Measurements from ENCODE around the gene MBOAT2.

The MBOAT2 gene

DNA sequence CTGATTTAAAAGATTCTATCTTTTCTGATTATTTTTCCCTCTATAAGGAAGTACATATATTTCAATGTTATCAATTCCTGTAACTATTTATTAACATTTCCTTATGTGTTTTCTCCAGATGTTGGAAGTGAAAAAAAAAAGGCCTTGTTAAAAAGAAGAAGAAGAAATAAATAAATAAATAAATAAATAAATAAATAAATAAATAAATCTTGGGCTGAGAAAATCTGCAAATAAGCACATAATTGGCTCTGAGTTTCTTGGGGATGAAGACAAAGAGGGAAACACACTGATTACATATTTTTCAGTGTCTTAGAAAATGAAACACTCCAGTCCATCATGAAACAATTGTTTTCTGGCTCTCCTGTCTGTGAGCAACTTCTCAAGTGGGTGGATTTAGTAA is 21.1 kb upstream of the MBOAT2 start:
- no peak for DNase-seq
- Histone ChIP-seq H2AK5ac (ENCODE audit: low read length) (no peak overlapping the region), H3K4ac (ENCODE audit: low read depth, low read length) (no peak overlapping the region), H3K36me3 (ENCODE audit: control insufficient read depth in 1 of 2, insufficient read depth in 2 of 2, low read length in 2 of 2) (no peaks in the 10 kb centered on the region), H3K79me2 (ENCODE audit: control insufficient read depth, insufficient read depth, low read length, poor library complexity) (no peaks in the 10 kb centered on the region), H4K91ac (ENCODE audit: low read depth, low read length) (no peak overlapping the region), H3K18ac (ENCODE audit: low read length) (no peak overlapping the region), H3K27ac (ENCODE audit: low read depth, low read length) (no peak overlapping the region), H2AFZ (ENCODE audit: insufficient read depth, low read length, poor library complexity) (no peak overlapping the region), H2BK5ac (ENCODE audit: low read depth, low read length, poor library complexity) (no peak overlapping the region), H3K4me1 (ENCODE audit: control insufficient read depth in 1 of 2, insufficient read depth in 2 of 2, low read length in 2 of 2) (peaks cover 0 to 2% of the 10 kb centered on the region in 2 experiments), H3K23ac (ENCODE audit: low read length) (no peak overlapping the region), H2BK120ac (ENCODE audit: insufficient read depth, low read length, poor library complexity) (no peak overlapping the region), H3K27me3 (ENCODE audit: insufficient read depth, low read length) (no peaks in the 10 kb centered on the region), H3K79me1 (ENCODE audit: low read length) (no peaks in the 10 kb centered on the region), H4K12ac (ENCODE audit: low read depth, low read length) (no peak overlapping the region), H3K9ac (ENCODE audit: low read length) (no peak overlapping the region), H3K14ac (ENCODE audit: low read length) (no peak overlapping the region), H4K8ac (ENCODE audit: low read depth, low read length) (no peak overlapping the region), H3K4me2 (ENCODE audit: low read length) (no peak overlapping the region), H3K4me3 (ENCODE audit: low read depth, low read length) (no peak overlapping the region), H3K9me3 (ENCODE audit: insufficient read depth, low read depth, low read length) (no peaks in the 10 kb centered on the region), H2BK12ac (ENCODE audit: low read length) (no peak overlapping the region)

DNA sequence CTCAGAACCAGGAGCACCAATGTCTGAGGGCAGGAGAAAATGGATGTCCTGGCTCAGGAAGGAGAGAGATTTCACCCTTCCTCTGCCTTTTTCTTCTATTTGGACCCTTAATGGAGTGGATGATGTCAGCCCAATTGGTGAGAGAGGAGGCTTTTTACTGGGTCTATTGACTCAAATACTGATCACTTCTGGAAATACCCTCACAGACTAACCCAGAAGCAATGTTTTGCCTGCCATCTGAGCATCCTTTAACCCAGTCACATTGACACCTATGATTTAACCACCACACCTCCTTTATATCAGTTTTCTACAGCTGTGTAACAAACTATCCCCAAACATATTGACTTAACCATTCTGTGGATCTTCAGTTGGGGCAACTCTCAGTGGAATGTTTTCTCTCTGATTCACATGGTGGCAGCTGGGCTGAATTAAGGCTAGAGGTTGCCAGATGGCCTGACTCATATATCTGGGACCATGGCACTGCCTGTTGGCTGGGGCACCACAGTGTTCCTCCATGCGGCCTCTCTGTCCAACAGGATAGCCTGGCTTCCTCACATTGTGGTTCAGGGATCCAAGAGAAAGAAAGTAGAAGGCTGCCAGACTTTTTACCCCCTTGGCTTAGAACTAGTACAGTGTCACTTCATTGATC is 18.2 kb upstream of the MBOAT2 start:
- Histone ChIP-seq H4K12ac (ENCODE audit: low read depth, low read length) (no peak overlapping the region), H3K27me3 (ENCODE audit: insufficient read depth, low read length) (no peaks in the 10 kb centered on the region), H3K4me2 (ENCODE audit: low read length) (no peak overlapping the region), H3K79me2 (ENCODE audit: control insufficient read depth, insufficient read depth, low read length, poor library complexity) (no peaks in the 10 kb centered on the region), H2BK120ac (ENCODE audit: insufficient read depth, low read length, poor library complexity) (no peak overlapping the region), H3K14ac (ENCODE audit: low read length) (no peak overlapping the region), H3K4ac (ENCODE audit: low read depth, low read length) (no peak overlapping the region), H4K8ac (ENCODE audit: low read depth, low read length) (no peak overlapping the region), H3K27ac (ENCODE audit: low read depth, low read length) (no peak overlapping the region), H2AK5ac (ENCODE audit: low read length) (no peak overlapping the region), H3K4me3 (ENCODE audit: low read depth, low read length) (no peak overlapping the region), H3K18ac (ENCODE audit: low read length) (no peak overlapping the region), H4K91ac (ENCODE audit: low read depth, low read length) (no peak overlapping the region), H3K9me3 (ENCODE audit: insufficient read depth, low read depth, low read length) (no peaks in the 10 kb centered on the region), H3K9ac (ENCODE audit: low read length) (no peak overlapping the region), H2BK12ac (ENCODE audit: low read length) (no peak overlapping the region), H3K4me1 (ENCODE audit: control insufficient read depth in 1 of 2, insufficient read depth in 2 of 2, low read length in 2 of 2) (peaks cover 0 to 2% of the 10 kb centered on the region in 2 experiments), H3K79me1 (ENCODE audit: low read length) (no peaks in the 10 kb centered on the region), H2AFZ (ENCODE audit: insufficient read depth, low read length, poor library complexity) (no peak overlapping the region), H2BK5ac (ENCODE audit: low read depth, low read length, poor library complexity) (no peak overlapping the region), H3K36me3 (ENCODE audit: control insufficient read depth in 1 of 2, insufficient read depth in 2 of 2, low read length in 2 of 2) (no peaks in the 10 kb centered on the region), H3K23ac (ENCODE audit: low read length) (no peak overlapping the region)
- no CpG with 5 or more reads among the region's 1 CpG for WGBS (ENCODE audit: extremely low coverage, insufficient coverage, insufficient read length)
- DNase-seq = peak in 1 of 2 donors; percentile 35

DNA sequence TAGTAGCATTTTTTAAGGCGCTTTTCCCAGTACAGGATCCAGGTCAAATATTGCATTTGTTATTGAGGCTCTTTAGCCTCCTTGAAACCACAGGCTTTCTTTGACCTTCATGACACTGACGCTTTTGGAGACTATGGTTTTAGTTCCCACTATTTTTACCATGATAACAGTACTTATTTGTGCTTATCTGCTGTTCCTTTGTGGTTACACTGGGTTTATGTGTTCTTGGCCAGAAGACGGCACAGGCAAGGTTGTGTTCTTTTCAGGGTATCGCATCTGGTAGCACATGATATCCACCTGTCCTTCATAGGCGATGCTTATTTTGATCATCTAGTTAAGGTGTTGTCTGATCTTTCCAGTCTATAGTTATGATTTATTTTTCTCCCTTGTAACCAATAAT is 16.8 kb upstream of the MBOAT2 start:
- Histone ChIP-seq H3K36me3 (ENCODE audit: control insufficient read depth in 1 of 2, insufficient read depth in 2 of 2, low read length in 2 of 2) (no peaks in the 10 kb centered on the region), H4K12ac (ENCODE audit: low read depth, low read length) (no peak overlapping the region), H3K9me3 (ENCODE audit: insufficient read depth, low read depth, low read length) (no peaks in the 10 kb centered on the region), H2AFZ (ENCODE audit: insufficient read depth, low read length, poor library complexity) (no peak overlapping the region), H2BK5ac (ENCODE audit: low read depth, low read length, poor library complexity) (no peak overlapping the region), H3K18ac (ENCODE audit: low read length) (no peak overlapping the region), H2AK5ac (ENCODE audit: low read length) (no peak overlapping the region), H3K4me1 (ENCODE audit: control insufficient read depth in 1 of 2, insufficient read depth in 2 of 2, low read length in 2 of 2) (no peaks in the 10 kb centered on the region), H3K4me2 (ENCODE audit: low read length) (no peak overlapping the region), H3K4ac (ENCODE audit: low read depth, low read length) (no peak overlapping the region), H4K91ac (ENCODE audit: low read depth, low read length) (no peak overlapping the region), H3K27me3 (ENCODE audit: insufficient read depth, low read length) (no peaks in the 10 kb centered on the region), H3K79me1 (ENCODE audit: low read length) (no peaks in the 10 kb centered on the region), H2BK120ac (ENCODE audit: insufficient read depth, low read length, poor library complexity) (no peak overlapping the region), H3K4me3 (ENCODE audit: low read depth, low read length) (no peak overlapping the region), H3K14ac (ENCODE audit: low read length) (no peak overlapping the region), H4K8ac (ENCODE audit: low read depth, low read length) (no peak overlapping the region), H3K9ac (ENCODE audit: low read length) (no peak overlapping the region), H3K27ac (ENCODE audit: low read depth, low read length) (no peak overlapping the region), H3K23ac (ENCODE audit: low read length) (no peak overlapping the region), H2BK12ac (ENCODE audit: low read length) (no peak overlapping the region), H3K79me2 (ENCODE audit: control insufficient read depth, insufficient read depth, low read length, poor library complexity) (no peaks in the 10 kb centered on the region)
- no peak for DNase-seq
- no CpG with 5 or more reads among the region's 5 CpGs for WGBS (ENCODE audit: extremely low coverage, insufficient coverage, insufficient read length)

DNA sequence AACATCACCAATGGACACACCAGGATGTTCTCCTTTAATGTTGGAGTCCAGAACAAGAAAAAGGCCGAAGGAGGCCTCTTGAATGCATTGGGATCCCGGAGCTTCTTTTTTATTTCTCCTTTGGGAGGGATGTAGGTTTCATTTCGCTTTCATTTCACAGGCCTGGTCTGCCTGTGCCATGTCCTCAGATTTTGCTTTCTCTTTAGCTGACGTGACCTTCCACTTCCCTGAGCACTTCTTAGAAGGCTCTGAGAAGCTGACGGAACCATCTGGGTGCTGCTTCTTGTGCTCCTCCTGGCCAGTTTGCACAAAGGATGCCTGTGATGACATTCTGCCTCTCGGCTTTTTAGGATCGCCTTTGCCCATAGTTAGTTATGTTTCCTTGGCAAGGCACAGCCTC is 15.1 kb upstream of the MBOAT2 start:
- no peak for DNase-seq
- H3K18ac ChIP-seq (ENCODE audit: low read length) = no peak overlapping the region
- H4K12ac ChIP-seq (ENCODE audit: low read depth, low read length) = no peak overlapping the region
- H3K27ac ChIP-seq (ENCODE audit: low read depth, low read length) = no peak overlapping the region
- H2BK5ac ChIP-seq (ENCODE audit: low read depth, low read length, poor library complexity) = no peak overlapping the region
- no peak overlapping the region for H2AFZ ChIP-seq (ENCODE audit: insufficient read depth, low read length, poor library complexity)
- no peak overlapping the region for H3K4me3 ChIP-seq (ENCODE audit: low read depth, low read length)
- no peak overlapping the region for H2AK5ac ChIP-seq (ENCODE audit: low read length)
- H3K23ac ChIP-seq (ENCODE audit: low read length) = no peak overlapping the region
- no peak overlapping the region for H3K4me2 ChIP-seq (ENCODE audit: low read length)
- WGBS (ENCODE audit: extremely low coverage, insufficient coverage, insufficient read length) = no CpG with 5 or more reads among the region's 7 CpGs
- H3K27me3 ChIP-seq (ENCODE audit: insufficient read depth, low read length) = no peaks in the 10 kb centered on the region
- H3K79me2 ChIP-seq (ENCODE audit: control insufficient read depth, insufficient read depth, low read length, poor library complexity) = no peaks in the 10 kb centered on the region
- no peak overlapping the region for H3K4ac ChIP-seq (ENCODE audit: low read depth, low read length)
- H3K14ac ChIP-seq (ENCODE audit: low read length) = no peak overlapping the region
- no peaks in the 10 kb centered on the region for H3K4me1 ChIP-seq (ENCODE audit: control insufficient read depth in 1 of 2, insufficient read depth in 2 of 2, low read length in 2 of 2)
- H3K9ac ChIP-seq (ENCODE audit: low read length) = no peak overlapping the region
- H4K91ac ChIP-seq (ENCODE audit: low read depth, low read length) = no peak overlapping the region
- H2BK120ac ChIP-seq (ENCODE audit: insufficient read depth, low read length, poor library complexity) = no peak overlapping the region
- H3K79me1 ChIP-seq (ENCODE audit: low read length) = no peaks in the 10 kb centered on the region
- H3K36me3 ChIP-seq (ENCODE audit: control insufficient read depth in 1 of 2, insufficient read depth in 2 of 2, low read length in 2 of 2) = no peaks in the 10 kb centered on the region
- no peak overlapping the region for H2BK12ac ChIP-seq (ENCODE audit: low read length)
- no peaks in the 10 kb centered on the region for H3K9me3 ChIP-seq (ENCODE audit: insufficient read depth, low read depth, low read length)
- no peak overlapping the region for H4K8ac ChIP-seq (ENCODE audit: low read depth, low read length)
